GM12878 (cell line): ENCODE data around the gene JUND. TPM values are rescaled to one million over a fixed set of nuclear protein-coding genes. Genes with fewer than 3 reads are reported as not detected.

ENCODE experiments used
- ATAC-seq: fragments of 200-7000 bp; cut with Tn5 transposase; 3 replicates; pipeline ENCODE4 v1.9.1; 2020; ENCODE audit warnings: mild to moderate bottlenecking, moderate library complexity
- BruUV-seq: library from RNA; stranded (reverse); fragments of 400-500 nt; replicated peaks from 2 replicates; lab custom pipeline; 2021; lab: Mats Ljungman, UMichigan
- CTCF ChIA-PET: fragments of 300-600 bp; sonication (Branson Sonifier 250); formaldehyde crosslinking; extraction: SDS; loops from one replicate; lab custom pipeline; 2021; ENCODE audit warnings: inconsistent platforms; lab: Yijun Ruan, JAX
- POLR2A ChIA-PET: fragments of 350-600 bp; formaldehyde crosslinking; extraction: SDS; loops from one replicate; lab custom pipeline; 2021; ENCODE audit warnings: inconsistent platforms; lab: Charles Lee
- RAD21 ChIA-PET: fragments of 300-600 bp; sonication (Branson Sonifier 250); formaldehyde crosslinking; loops from one replicate; lab custom pipeline; 2023; ENCODE audit warnings: antibody characterized with exemption; ENCODE audit not compliant: unreplicated experiment; lab: Charles Lee
- SMC1A ChIA-PET: fragments of 300-600 bp; sonication (Branson Sonifier 250); formaldehyde crosslinking; loops from one replicate; lab custom pipeline; 2023; ENCODE audit not compliant: unreplicated experiment, uncharacterized antibody; lab: Charles Lee
- DNase-seq: peaks from one replicate; pipeline ENCODE4 v3.0.0-alpha.2; 2011; ENCODE audit warnings: low read depth, low spot score
- FAIRE-seq: peaks from 3 replicates; lab custom pipeline; 2011; peaks lifted over from hg19 to GRCh38; lab: Jason Lieb, UNC
- H2AFZ ChIP-seq: 2 replicates; pipeline ENCODE4 v1.6.0; 2011; ENCODE audit warnings: low read depth, low read length, control low read depth; ENCODE audit not compliant: control insufficient read depth
- H3K27ac ChIP-seq: 2 replicates; pipeline ENCODE4 v1.5.1; 2011; ENCODE audit warnings: control low read depth; ENCODE audit not compliant: control insufficient read depth, insufficient read depth
- H3K27me3 ChIP-seq, 2 experiments: replicated peaks in 1 of 2; 2 replicates each; pipeline versions ENCODE4 v1.6.0 to v1.6.1; 2011; ENCODE audit warnings: low read length in 1 of 2; ENCODE audit not compliant: control insufficient read depth in 2 of 2, insufficient read depth in 2 of 2
- H3K36me3 ChIP-seq, 2 experiments: 2 replicates each; pipeline ENCODE4 v1.5.1; 2011; ENCODE audit warnings: low read length in 1 of 2; ENCODE audit not compliant: control insufficient read depth in 2 of 2, insufficient read depth in 2 of 2
- H3K4me1 ChIP-seq: 2 replicates; pipeline ENCODE4 v1.6.1; 2011; ENCODE audit warnings: mild to moderate bottlenecking, low read length, moderate library complexity, mixed read lengths; ENCODE audit not compliant: control insufficient read depth, insufficient read depth
- H3K4me2 ChIP-seq: 2 replicates; pipeline ENCODE4 v1.6.0; 2011; ENCODE audit warnings: control low read depth; ENCODE audit not compliant: control insufficient read depth, insufficient read depth
- H3K4me3 ChIP-seq: fragments of 200-600 bp; sonication (generic); 2 replicates; pipeline ENCODE4 v1.5.1; 2016
- H3K79me2 ChIP-seq: 2 replicates; pipeline ENCODE4 v1.6.0; 2011; ENCODE audit warnings: low read length; ENCODE audit not compliant: control insufficient read depth, insufficient read depth
- H3K9ac ChIP-seq: 2 replicates; pipeline ENCODE4 v1.8.0; 2011; ENCODE audit warnings: low read length, control low read depth, mixed read lengths; ENCODE audit not compliant: control insufficient read depth, insufficient read depth
- H3K9me3 ChIP-seq: replicated peaks from 3 replicates; pipeline ENCODE4 v1.5.1; 2011; ENCODE audit warnings: mild to moderate bottlenecking, low read length; ENCODE audit not compliant: control insufficient read depth, insufficient read depth
- H4K20me1 ChIP-seq: 2 replicates; pipeline ENCODE4 v1.6.0; 2011; ENCODE audit not compliant: control insufficient read depth, insufficient read depth
- BHLHE40 ChIP-seq, 2 experiments: fragments of 450-650 bp in 1 of 2; IDR thresholded peaks; 2 replicates each; pipeline ENCODE4 v1.6.1; 2011 to 2017; ENCODE audit warnings: low read depth in 2 of 2, borderline replicate concordance in 1 of 2, improper control_type of control experiment in 1 of 2, low read length in 1 of 2, mild to moderate bottlenecking in 1 of 2
- CHD2 ChIP-seq: IDR thresholded peaks from 2 replicates; pipeline ENCODE4 v1.6.1; 2011; ENCODE audit warnings: low read depth, low read length, improper control_type of control experiment, borderline replicate concordance
- HDAC2 ChIP-seq: fragments of 200-600 bp; sonication (generic); IDR thresholded peaks from 2 replicates; pipeline ENCODE4 v1.6.1; 2017
- NFYA ChIP-seq: IDR thresholded peaks from 2 replicates; pipeline ENCODE4 v1.6.1; 2011; ENCODE audit warnings: low read depth, mild to moderate bottlenecking, low read length, improper control_type of control experiment, borderline replicate concordance
- PML ChIP-seq: IDR thresholded peaks from 2 replicates; pipeline ENCODE4 v1.6.1; 2012; ENCODE audit warnings: low read length, inconsistent platforms
- ZBED1 ChIP-seq: IDR thresholded peaks from 2 replicates; pipeline ENCODE4 v1.6.1; 2016; ENCODE audit warnings: borderline replicate concordance
- ZNF217 ChIP-seq: fragments of 450-650 bp; IDR thresholded peaks from 2 replicates; pipeline ENCODE4 v1.6.1; 2017; ENCODE audit warnings: antibody characterized with exemption, mild to moderate bottlenecking
- ZSCAN29 ChIP-seq: fragments of 450-650 bp; IDR thresholded peaks from 2 replicates; pipeline ENCODE4 v1.6.1; 2017; ENCODE audit warnings: mild to moderate bottlenecking, moderate library complexity
- WGBS: methylation state at CpG from one replicate; pipeline ENCODE4 v1.1.6; 2016; ENCODE audit warnings: low lambda C conversion rate; ENCODE audit not compliant: insufficient replicate concordance, insufficient coverage; ENCODE audit errors: missing lambda C conversion rate; 5-methylcytosine and 5-hydroxymethylcytosine counted together
- in situ Hi-C: fragments of 300-500 bp; cut with MboI; formaldehyde crosslinking; loops from 9 replicates; pipeline ENCODE4 v1.14.3; 2018; ENCODE audit warnings: mixed read lengths
- intact Hi-C: fragments of 100-400 bp; cut with micrococcal nuclease; formaldehyde crosslinking; loops from one replicate; pipeline ENCODE4 v1.14.2; 2022; ENCODE audit not compliant: unreplicated experiment
- polyA plus RNA-seq, 11 experiments: library from polyadenylated mRNA; depleted of rRNA in 4 of 11; unstranded in 6 of 11; stranded (reverse) in 5 of 11; fragments of >200 nt; fragmentation: Nextera tagmentation in 4 of 11; fragmentation: Illumina TruSeq in 1 of 11; extraction: Ambion mirVana in 4 of 11; extraction: Trizol in 1 of 11; gene quantifications; 1 replicate in 1 of 11; 2 replicates in 10 of 11; pipeline versions ENCODE4 v1.2.1 to v1.2.3, GENCODE V29; 2011 to 2016; ENCODE audit warnings: inconsistent platforms in 2 of 11, missing spikeins in 2 of 11, low read depth in 1 of 11
- total RNA-seq, 4 experiments: library from RNA; depleted of rRNA in 3 of 4; stranded (reverse); fragments of >200 nt in 3 of 4; fragmentation: Illumina TruSeq in 1 of 4; extraction: Trizol in 1 of 4; gene quantifications; 2 replicates each; pipeline versions ENCODE4 v1.2.1 to v1.2.3, GENCODE V29; 2013 to 2021
- TF ChIP-seq, protein P1 (sequence below), 3 experiments: IDR thresholded peaks in 2 of 3; conservative IDR thresholded peaks in 1 of 3; 2 replicates each; pipeline ENCODE4 v1.5.1; 2011; ENCODE audit warnings: low read depth in 3 of 3, low read length in 3 of 3, mild to moderate bottlenecking in 3 of 3, control low read depth in 2 of 3, moderate library complexity in 2 of 3, inconsistent platforms in 1 of 3, mixed read lengths in 1 of 3; ENCODE audit not compliant: control insufficient read depth in 2 of 3, insufficient read depth in 1 of 3; ENCODE audit errors: extremely low read depth in 1 of 3

Gene JUND
- total and polyA plus RNA-seq, 10 of the 15 experiments (the other 5 are each of a cell fraction or from before 2014, with no cell fraction given) = 7.4 to 164 (median 18.8) TPM

DNA sequence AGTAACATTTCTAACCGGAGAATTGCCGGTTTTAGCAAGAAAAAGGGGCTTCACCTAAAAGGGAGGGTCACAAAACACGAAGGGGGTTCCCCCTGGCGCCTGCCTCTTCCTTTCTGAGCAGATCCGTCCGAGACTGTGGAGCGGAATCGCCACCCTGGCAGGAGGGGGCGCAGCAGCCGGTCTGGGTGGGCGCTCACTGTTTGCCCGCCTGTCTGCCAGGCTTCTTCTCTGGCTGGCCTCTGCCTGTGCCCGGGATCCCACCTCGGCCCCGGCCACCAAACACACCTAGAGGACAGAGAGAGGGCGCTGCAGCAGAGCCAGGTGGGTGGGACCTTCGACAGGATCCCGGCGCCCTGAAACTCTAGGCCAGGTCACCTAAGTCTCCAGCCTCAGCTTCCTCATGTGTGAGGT, 25.9 kb upstream of the JUND start:
- in situ Hi-C loops = no loop called here
- WGBS = 16% methylated on average over 19 of the region's 19 CpGs
- ATAC-seq = no peak
- intact Hi-C loops = no loop called here
- CTCF ChIA-PET = interaction anchor here (0.6 to 1.0 kb wide), 3 partner anchors 15 to 27 kb away, joined by 3 to 9 read pairs (median 3); no protein-coding TSS in a partner anchor
- no peaks in the 10 kb centered on the region for H3K9me3 ChIP-seq
- no peaks in the 10 kb centered on the region for H3K27me3 ChIP-seq
- peaks cover 22% of the 10 kb centered on the region for H3K4me1 ChIP-seq
- DNase-seq = no peak
- RAD21 ChIA-PET = interaction anchor here (1.0 to 1.1 kb wide), 4 partner anchors 15 to 28 kb away, joined by 3 to 4 read pairs (median 3); partner anchors contain the start of gene LSM4
- POLR2A ChIA-PET = interaction anchor here (0.6 to 2.2 kb wide), 5 partner anchors 10 to 28 kb away, joined by 3 to 9 read pairs (median 3); partner anchors contain the start of genes JUND and LSM4
- no peak overlapping the region for H2AFZ ChIP-seq
- SMC1A ChIA-PET = interaction anchor here (1.0 to 1.2 kb wide), 2 partner anchors 8 to 28 kb away, joined by 3 to 5 read pairs; no protein-coding TSS in a partner anchor
- TF ChIP-seq CHD2 (no peak), HDAC2 (no peak), BHLHE40 (IDR thresholded peaks at IDR 0.05; ENCODE audit: borderline replicate concordance in 1 of 2, low read depth in 2 of 2, low read length in 1 of 2) (no peak), ZNF217 (no peak), ZSCAN29 (no peak), NFYA (no peak), PML (no peak), ZBED1 (no peak)
- TF ChIP-seq, protein P1, sequence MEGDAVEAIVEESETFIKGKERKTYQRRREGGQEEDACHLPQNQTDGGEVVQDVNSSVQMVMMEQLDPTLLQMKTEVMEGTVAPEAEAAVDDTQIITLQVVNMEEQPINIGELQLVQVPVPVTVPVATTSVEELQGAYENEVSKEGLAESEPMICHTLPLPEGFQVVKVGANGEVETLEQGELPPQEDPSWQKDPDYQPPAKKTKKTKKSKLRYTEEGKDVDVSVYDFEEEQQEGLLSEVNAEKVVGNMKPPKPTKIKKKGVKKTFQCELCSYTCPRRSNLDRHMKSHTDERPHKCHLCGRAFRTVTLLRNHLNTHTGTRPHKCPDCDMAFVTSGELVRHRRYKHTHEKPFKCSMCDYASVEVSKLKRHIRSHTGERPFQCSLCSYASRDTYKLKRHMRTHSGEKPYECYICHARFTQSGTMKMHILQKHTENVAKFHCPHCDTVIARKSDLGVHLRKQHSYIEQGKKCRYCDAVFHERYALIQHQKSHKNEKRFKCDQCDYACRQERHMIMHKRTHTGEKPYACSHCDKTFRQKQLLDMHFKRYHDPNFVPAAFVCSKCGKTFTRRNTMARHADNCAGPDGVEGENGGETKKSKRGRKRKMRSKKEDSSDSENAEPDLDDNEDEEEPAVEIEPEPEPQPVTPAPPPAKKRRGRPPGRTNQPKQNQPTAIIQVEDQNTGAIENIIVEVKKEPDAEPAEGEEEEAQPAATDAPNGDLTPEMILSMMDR (IDR thresholded peaks at IDR 0.05 in 2 of 3, conservative IDR thresholded peaks at IDR 0.05 in 1 of 3; ENCODE audit: control insufficient read depth in 2 of 3, extremely low read depth in 1 of 3, insufficient read depth in 1 of 3, low read depth in 3 of 3, low read length in 3 of 3) = 0 out of 6 replicates have a peak, but pooled peaks of 1 of the 3 experiments have one; percentile 7
- H3K9ac ChIP-seq = no peak overlapping the region
- H3K4me3 ChIP-seq = no peak overlapping the region
- FAIRE-seq = no peak
- no TSS peak for BruUV-seq
- peaks cover 20% of the 10 kb centered on the region for H3K79me2 ChIP-seq
- no peak overlapping the region for H3K27ac ChIP-seq
- no peak overlapping the region for H3K4me2 ChIP-seq
- peaks cover 3 to 26% of the 10 kb centered on the region in 2 experiments; a peak in 3 of 4 replicates for H3K36me3 ChIP-seq
- no peaks in the 10 kb centered on the region for H4K20me1 ChIP-seq
